Epithelial cell of proximal tubule (primary cell): ENCODE results near the gene MBNL2. TPM values are rescaled to one million over a fixed set of nuclear protein-coding genes. Genes with fewer than 3 reads are reported as not detected.
"Not testable (repeated sequence)": the region's sequence is repeated elsewhere in the genome, so short reads cannot be mapped to it uniquely, and the experiment has no call there.

Experiments used
- DNase-seq: peaks from one replicate; pipeline ENCODE4 v3.0.0-alpha.2; 2011; ENCODE audit warnings: low read depth
- H3K4me3 ChIP-seq: 2 replicates; pipeline ENCODE4 v1.5.1; 2011; ENCODE audit warnings: low read depth, mild to moderate bottlenecking, low read length
- CTCF ChIP-seq: conservative IDR thresholded peaks from 2 replicates; pipeline ENCODE4 v1.5.1; 2012; ENCODE audit warnings: low read depth, mild to moderate bottlenecking, low read length
- total RNA-seq: library from RNA; depleted of rRNA; stranded (reverse); fragments of >200 nt; gene quantifications from 2 replicates; pipeline ENCODE4 v1.2.3, GENCODE V29; 2015

The MBNL2 gene
- total RNA-seq, 1 donor from 2014 or later = 28.8 TPM

- no peak overlapping the region for H3K4me3 ChIP-seq
Observed at GRCh38 chr13:97196340-97196739, 25.8 kb upstream of the MBNL2 start.

GRCh38 chr13:97198753-97199152 is 23.4 kb upstream of the MBNL2 start:
- no peak overlapping the region for H3K4me3 ChIP-seq
- no peak for DNase-seq
- TF ChIP-seq CTCF = no peak

More at GRCh38 chr13:97196340-97196739, 25.8 kb upstream of the MBNL2 start:
- DNase-seq = no peak
- no peak for TF ChIP-seq CTCF

GRCh38 chr13:97199451-97199850 is 22.7 kb upstream of the MBNL2 start:
- no peak overlapping the region for H3K4me3 ChIP-seq
- no peak for TF ChIP-seq CTCF
- no peak for DNase-seq

- no peak overlapping the region for H3K4me3 ChIP-seq
- no peak for TF ChIP-seq CTCF
- no peak for DNase-seq
Observed at GRCh38 chr13:97200081-97200942, 21.8 kb upstream of the MBNL2 start.

GRCh38 chr13:97202761-97203160 is 19.4 kb upstream of the MBNL2 start:
- TF ChIP-seq CTCF = no peak
- DNase-seq = no peak
- H3K4me3 ChIP-seq = no peak overlapping the region

- H3K4me3 ChIP-seq = no peak overlapping the region
- no peak for DNase-seq
- no peak for TF ChIP-seq CTCF
Observed at GRCh38 chr13:97205465-97205864, 16.7 kb upstream of the MBNL2 start.

GRCh38 chr13:97205982-97206381 is 16.2 kb upstream of the MBNL2 start:
- TF ChIP-seq CTCF = no peak
- no peak for DNase-seq
- H3K4me3 ChIP-seq = no peak overlapping the region

GRCh38 chr13:97207252-97207651 is 14.9 kb upstream of the MBNL2 start:
- not testable (repeated sequence) for DNase-seq, H3K4me3 ChIP-seq
